GM12872 (cell line): ENCODE data around the gene STX19.

Experiments
- TF ChIP-seq, protein P1 (sequence below): IDR thresholded peaks from 3 replicates; pipeline ENCODE4 v1.5.1; 2011; ENCODE audit warnings: low read depth, mild to moderate bottlenecking, low read length, moderate library complexity; ENCODE audit not compliant: insufficient read depth

The STX19 gene

DNA sequence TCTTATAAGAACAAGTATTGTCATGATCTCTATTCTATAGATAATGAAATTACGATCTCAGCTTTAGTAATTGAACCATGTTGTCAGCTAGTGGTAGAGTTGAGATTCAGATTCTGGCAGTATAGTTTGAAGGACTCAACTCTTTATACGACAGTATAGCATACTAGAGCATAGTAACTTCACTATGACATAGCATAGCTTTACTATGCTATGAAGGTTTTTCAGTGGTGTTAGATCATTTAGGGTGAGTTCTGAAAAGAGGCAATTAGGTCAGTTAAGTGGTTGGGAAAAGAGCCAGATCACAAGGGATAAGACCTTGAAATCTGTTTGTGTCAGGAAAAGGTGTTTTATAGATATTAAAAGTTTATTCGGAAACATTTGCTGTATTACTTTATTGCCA, 8.1 kb downstream of the STX19 start:
- TF ChIP-seq, protein P1, sequence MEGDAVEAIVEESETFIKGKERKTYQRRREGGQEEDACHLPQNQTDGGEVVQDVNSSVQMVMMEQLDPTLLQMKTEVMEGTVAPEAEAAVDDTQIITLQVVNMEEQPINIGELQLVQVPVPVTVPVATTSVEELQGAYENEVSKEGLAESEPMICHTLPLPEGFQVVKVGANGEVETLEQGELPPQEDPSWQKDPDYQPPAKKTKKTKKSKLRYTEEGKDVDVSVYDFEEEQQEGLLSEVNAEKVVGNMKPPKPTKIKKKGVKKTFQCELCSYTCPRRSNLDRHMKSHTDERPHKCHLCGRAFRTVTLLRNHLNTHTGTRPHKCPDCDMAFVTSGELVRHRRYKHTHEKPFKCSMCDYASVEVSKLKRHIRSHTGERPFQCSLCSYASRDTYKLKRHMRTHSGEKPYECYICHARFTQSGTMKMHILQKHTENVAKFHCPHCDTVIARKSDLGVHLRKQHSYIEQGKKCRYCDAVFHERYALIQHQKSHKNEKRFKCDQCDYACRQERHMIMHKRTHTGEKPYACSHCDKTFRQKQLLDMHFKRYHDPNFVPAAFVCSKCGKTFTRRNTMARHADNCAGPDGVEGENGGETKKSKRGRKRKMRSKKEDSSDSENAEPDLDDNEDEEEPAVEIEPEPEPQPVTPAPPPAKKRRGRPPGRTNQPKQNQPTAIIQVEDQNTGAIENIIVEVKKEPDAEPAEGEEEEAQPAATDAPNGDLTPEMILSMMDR = no peak

DNA sequence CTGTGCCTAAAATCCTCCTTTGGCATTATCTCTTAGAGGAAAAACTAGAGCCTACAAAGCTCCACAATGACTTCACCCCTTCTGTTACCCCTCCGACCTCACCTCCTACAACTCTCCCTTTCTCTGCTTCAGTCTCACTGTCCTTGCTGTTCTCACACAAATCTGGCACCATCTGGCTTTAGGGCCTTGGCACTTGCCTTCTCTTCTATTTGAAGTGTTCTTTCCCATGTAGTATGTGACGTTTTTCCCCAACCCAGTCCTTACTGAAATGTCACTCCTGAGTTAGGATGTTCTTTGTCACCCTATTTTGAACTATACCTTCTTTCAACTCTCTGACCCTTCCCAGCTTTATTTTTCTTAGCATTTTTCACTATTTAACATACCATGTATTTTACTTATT, 8.7 kb downstream of the STX19 start:
- TF ChIP-seq, protein P1 = no peak

DNA sequence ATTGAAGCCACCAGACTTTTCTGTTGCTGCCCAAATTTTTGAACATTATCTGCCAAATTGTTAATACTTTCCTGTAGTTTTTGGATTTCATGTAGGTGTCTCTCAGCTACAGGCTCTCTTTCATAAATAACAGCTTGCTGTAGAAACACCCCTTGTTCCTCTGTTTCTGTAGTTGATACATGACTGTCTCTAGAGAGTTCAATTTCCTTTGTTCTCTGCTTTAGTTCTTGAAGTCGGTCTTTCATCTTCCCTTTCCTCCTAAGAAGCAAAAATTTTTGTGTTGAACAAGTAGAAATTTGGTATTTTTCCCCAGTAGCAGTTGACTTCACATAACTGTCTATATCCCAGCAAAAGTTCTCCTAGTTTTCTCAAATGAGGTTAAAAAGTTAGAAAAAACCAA, 13.4 kb downstream of the STX19 start:
- TF ChIP-seq, protein P1 = no peak

DNA sequence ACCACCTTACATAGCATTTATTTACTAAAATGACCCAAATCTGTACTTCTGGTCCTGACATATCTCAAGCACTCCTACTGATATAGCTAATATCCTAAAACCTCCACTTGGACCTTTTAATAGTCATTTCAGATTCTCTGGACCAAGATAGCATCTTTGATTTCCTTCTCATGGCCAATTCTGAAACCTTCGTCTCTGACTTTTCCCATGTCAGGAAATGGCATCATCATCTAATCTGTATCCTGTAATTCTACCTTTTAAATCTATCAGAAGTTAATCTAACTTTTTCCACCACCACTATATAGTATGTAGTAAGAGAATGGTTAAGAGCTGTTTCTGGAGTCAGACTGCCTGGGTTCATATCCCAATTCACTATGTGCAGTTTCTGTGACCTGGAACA, 16.2 kb downstream of the STX19 start:
- TF ChIP-seq, protein P1 = no peak

DNA sequence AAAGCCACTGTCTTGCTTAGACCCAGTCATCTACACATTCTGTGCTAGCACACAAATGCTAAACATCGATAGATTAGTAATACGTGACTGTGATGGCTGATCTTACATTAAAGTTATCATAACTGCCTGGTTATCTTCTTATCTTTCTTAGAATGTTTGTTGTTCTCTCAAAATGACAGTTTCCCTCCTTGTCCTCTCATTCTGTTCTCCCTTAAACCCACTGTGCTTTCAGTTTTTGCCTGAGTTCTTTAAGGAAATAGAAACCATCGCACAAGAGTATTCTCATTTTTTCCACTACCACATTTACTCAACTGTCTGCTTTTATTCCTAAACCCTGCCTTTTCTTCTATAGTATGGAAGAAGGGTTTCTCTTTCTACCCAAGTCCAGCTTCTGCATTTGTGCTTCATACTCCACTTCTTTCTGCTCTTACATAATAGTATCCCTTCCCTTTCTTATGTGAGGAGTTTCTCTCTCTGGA, 17.1 kb downstream of the STX19 start:
- TF ChIP-seq, protein P1 = no peak

DNA sequence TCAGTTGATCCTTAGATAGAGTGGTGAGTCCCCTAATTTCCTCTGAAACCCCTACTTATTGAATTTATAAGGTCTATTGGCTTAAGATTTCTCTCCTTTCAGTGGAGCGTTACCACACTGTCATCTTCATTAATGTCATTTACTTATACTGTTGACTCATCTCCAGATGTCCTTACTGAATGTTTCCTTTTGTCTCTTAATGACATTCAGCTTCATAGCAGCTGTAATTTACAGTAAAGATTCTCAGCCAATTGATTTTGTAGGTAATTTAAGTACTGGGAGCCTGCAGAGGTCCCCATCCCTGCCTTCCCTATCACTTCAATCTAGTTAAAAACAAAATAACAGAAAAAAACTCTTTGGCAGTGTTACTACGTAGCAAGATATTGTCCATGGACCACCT, 18.8 kb downstream of the STX19 start:
- TF ChIP-seq, protein P1 = no peak

DNA sequence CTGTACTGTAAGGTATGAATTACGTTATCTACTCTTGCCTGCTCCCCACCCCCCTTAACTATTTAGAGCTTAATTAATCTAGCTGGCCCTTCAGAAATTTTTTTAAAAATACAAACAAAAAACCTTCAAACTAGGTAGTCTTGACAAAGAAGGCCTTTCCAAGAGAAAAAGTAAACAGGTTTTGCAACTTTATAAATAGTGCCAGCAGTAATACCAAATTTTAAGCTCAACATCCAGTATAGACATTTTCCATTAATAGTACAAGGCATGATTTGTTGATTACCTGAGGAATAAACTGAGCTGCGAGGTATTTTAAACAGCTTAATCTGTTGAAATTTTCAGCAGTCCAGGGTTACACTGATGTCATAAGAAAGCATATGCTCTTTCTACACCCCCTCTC, 20.1 kb downstream of the STX19 start:
- TF ChIP-seq, protein P1 = no peak
